Upper lobe of left lung (tissue), 6 donors: Measurements from ENCODE around the gene SLC22A15. TPM values are rescaled to one million over a fixed set of nuclear protein-coding genes. Genes with fewer than 3 reads are reported as not detected.

Source experiments
- ATAC-seq, 2 donors: fragments of 200-7000 bp; cut with Tn5 transposase; one replicate each; pipeline ENCODE4 v1.9.1; 2022; ENCODE audit warnings: mild to moderate bottlenecking in 2 of 2, moderate library complexity in 2 of 2; ENCODE audit not compliant: low FRiP score in 2 of 2
- DNase-seq, 2 donors: peaks; one replicate each; pipeline ENCODE4 v3.0.0-alpha.2; 2019 to 2020
- H3K27ac ChIP-seq, 4 donors: fragments of 200-600 bp; sonication (generic); one replicate each; pipeline ENCODE4 v1.5.1; 2016 to 2019
- H3K27me3 ChIP-seq, 4 donors: fragments of 200-600 bp; sonication (generic); one replicate each; pipeline ENCODE4 v1.5.1; 2017 to 2019
- H3K36me3 ChIP-seq, 4 donors: fragments of 200-600 bp; sonication (generic); one replicate each; pipeline ENCODE4 v1.5.1; 2016 to 2019
- H3K4me1 ChIP-seq, 4 donors: fragments of 200-600 bp; sonication (generic); one replicate each; pipeline ENCODE4 v1.5.1; 2018 to 2019
- H3K4me3 ChIP-seq, 4 donors: fragments of 200-600 bp; sonication (generic); one replicate each; pipeline ENCODE4 v1.5.1; 2017 to 2019; ENCODE audit warnings: mild to moderate bottlenecking in 2 of 4, moderate library complexity in 1 of 4
- H3K9me3 ChIP-seq, 4 donors: fragments of 200-600 bp; sonication (generic); one replicate each; pipeline ENCODE4 v1.5.1; 2018 to 2019
- CTCF ChIP-seq, 6 experiments: fragments of 450-650 bp in 4 of 6; fragments of 200-600 bp in 2 of 6; sonication (generic) in 2 of 6; IDR thresholded peaks; one replicate each; pipeline ENCODE4 v1.5.1; 2016 to 2019; ENCODE audit warnings: antibody characterized with exemption in 6 of 6
- EP300 ChIP-seq, 4 donors: sonication (generic); formaldehyde crosslinking; IDR thresholded peaks; one replicate each; pipeline ENCODE4 v1.5.1; 2017; ENCODE audit warnings: antibody characterized with exemption in 4 of 4, control low read depth in 2 of 4
- POLR2A ChIP-seq, 4 donors: fragments of 450-650 bp; IDR thresholded peaks; one replicate each; pipeline ENCODE4 v1.5.1; 2016 to 2017; ENCODE audit warnings: antibody characterized with exemption in 4 of 4, mild to moderate bottlenecking in 2 of 4
- POLR2AphosphoS5 ChIP-seq, 2 donors: sonication (generic); formaldehyde crosslinking; IDR thresholded peaks; one replicate each; pipeline ENCODE4 v1.5.1; 2017; ENCODE audit warnings: antibody characterized with exemption in 2 of 2
- WGBS, 2 donors: methylation state at CpG; one replicate each; pipeline ENCODE4 v1.1.5; 2017 to 2018; 5-methylcytosine and 5-hydroxymethylcytosine counted together
- total RNA-seq, 6 donors: library from RNA; depleted of rRNA in 4 of 6; stranded (reverse); fragments of >200 nt in 4 of 6; gene quantifications; one replicate each; pipeline versions ENCODE4 v1.1.0 to v1.2.1, GENCODE V29; 2016 to 2021
- donor health status: DM: no; HTN: no; CAD: no; lungs with moderate emphysema.
- donor health status: DM: no; HTN: yes; CAD: no; lungs with severe emphysema.

The SLC22A15 gene
- total RNA-seq, 6 donors from 2014 or later: 12.5 to 52.4 (median 27.1) TPM

GRCh38 chr1:115980998-115981993, 5.0 kb downstream of the SLC22A15 start:
- Histone ChIP-seq H3K9me3 (no peaks in the 10 kb centered on the region), H3K27me3 (no peaks in the 10 kb centered on the region), H3K36me3 (no peaks in the 10 kb centered on the region), H3K4me1 (peaks cover 0 to 35% (median 10%) of the 10 kb centered on the region in 4 donors), H3K27ac (peak overlapping the region in 1 of 4 donors; percentile 49), H3K4me3 (no peak overlapping the region)
- ATAC-seq (peak; percentile 52 to 77), DNase-seq (no peak)
- WGBS, 2 donors: 46 to 57% methylated on average over 3 of the region's 3 CpGs
- no peak for TF ChIP-seq POLR2A (IDR thresholded peaks at IDR 0.05)
- TF ChIP-seq EP300 (IDR thresholded peaks at IDR 0.05): no peak
- TF ChIP-seq CTCF (IDR thresholded peaks at IDR 0.05): peak; percentile 34 to 61 (median 56)
- no peak for TF ChIP-seq POLR2AphosphoS5 (IDR thresholded peaks at IDR 0.05)

GRCh38 chr1:115982400-115982799, 6.1 kb downstream of the SLC22A15 start:
- ATAC-seq (no peak), DNase-seq (no peak)
- no peak overlapping the region for H3K27ac ChIP-seq
- 47 to 53% methylated on average over 3 of the region's 3 CpGs for WGBS, 2 donors
- H3K9me3 ChIP-seq: no peaks in the 10 kb centered on the region
- H3K4me1 ChIP-seq: peaks cover 0 to 28% (median 10%) of the 10 kb centered on the region in 4 donors
- no peak for TF ChIP-seq EP300 (IDR thresholded peaks at IDR 0.05)
- no peak for TF ChIP-seq POLR2A (IDR thresholded peaks at IDR 0.05)
- TF ChIP-seq POLR2AphosphoS5 (IDR thresholded peaks at IDR 0.05): no peak
- TF ChIP-seq CTCF (IDR thresholded peaks at IDR 0.05): no peak
- no peaks in the 10 kb centered on the region for H3K36me3 ChIP-seq
- H3K27me3 ChIP-seq: no peaks in the 10 kb centered on the region
- H3K4me3 ChIP-seq: no peak overlapping the region

- H3K4me1 ChIP-seq: peaks cover 0 to 16% (median 8%) of the 10 kb centered on the region in 4 donors
- DNase-seq (peak in 1 of 2 donors; percentile 64), ATAC-seq (peak in 1 of 2 donors; percentile 57)
- H3K9me3 ChIP-seq: no peaks in the 10 kb centered on the region
- 67 to 72% methylated on average over 3 of the region's 3 CpGs for WGBS, 2 donors
- no peaks in the 10 kb centered on the region for H3K27me3 ChIP-seq
- TF ChIP-seq POLR2A (IDR thresholded peaks at IDR 0.05) (no peak), POLR2AphosphoS5 (IDR thresholded peaks at IDR 0.05) (no peak), EP300 (IDR thresholded peaks at IDR 0.05) (no peak), CTCF (IDR thresholded peaks at IDR 0.05) (no peak)
- no peaks in the 10 kb centered on the region for H3K36me3 ChIP-seq
- H3K27ac ChIP-seq: no peak overlapping the region
- no peak overlapping the region for H3K4me3 ChIP-seq
These were observed 7.3 kb downstream of the SLC22A15 start for GRCh38 chr1:115983584-115983983.

- TF ChIP-seq CTCF (IDR thresholded peaks at IDR 0.05) (no peak), POLR2A (IDR thresholded peaks at IDR 0.05) (no peak), POLR2AphosphoS5 (IDR thresholded peaks at IDR 0.05) (no peak), EP300 (IDR thresholded peaks at IDR 0.05) (no peak)
- H3K27me3 ChIP-seq: no peaks in the 10 kb centered on the region
- H3K27ac ChIP-seq: no peak overlapping the region
- WGBS, 2 donors: 48 to 51% methylated on average over 3 of the region's 3 CpGs
- H3K4me1 ChIP-seq: no peaks in the 10 kb centered on the region
- no peak overlapping the region for H3K4me3 ChIP-seq
- ATAC-seq: no peak
- DNase-seq: no peak
- peaks cover 0 to 2% (median under 1%) of the 10 kb centered on the region in 4 donors for H3K36me3 ChIP-seq
- no peaks in the 10 kb centered on the region for H3K9me3 ChIP-seq
These were observed 11.3 kb downstream of the SLC22A15 start for GRCh38 chr1:115987623-115988022.
